K562 (cell line): Measurements from ENCODE around the gene NDUFAF8. TPM values are rescaled to one million over a fixed set of nuclear protein-coding genes. Genes with fewer than 3 reads are reported as not detected.

Experiments
- BMI1 ChIP-seq: fragments of 150-350 bp; IDR thresholded peaks from 2 replicates; pipeline ENCODE4 v1.6.1; 2014; ENCODE audit warnings: low read length
- KDM4B ChIP-seq, 2 experiments: fragments of 450-650 bp in 1 of 2; sonication (generic) in 1 of 2; IDR thresholded peaks; 2 replicates each; pipeline ENCODE4 v1.6.1; 2016 to 2017; ENCODE audit warnings: borderline replicate concordance in 2 of 2, antibody characterized with exemption in 1 of 2, low read depth in 1 of 2, mild to moderate bottlenecking in 1 of 2
- POLR2B ChIP-seq: fragments of 450-650 bp; IDR thresholded peaks from 2 replicates; pipeline ENCODE4 v1.6.1; 2018; ENCODE audit warnings: low read depth; ENCODE audit not compliant: partially characterized antibody
- PYGO2 ChIP-seq: fragments of 450-650 bp; IDR thresholded peaks from 2 replicates; pipeline ENCODE4 v1.6.1; 2016; ENCODE audit warnings: mild to moderate bottlenecking, missing genetic modification characterization, moderate library complexity, missing compliant biosample characterization
- SOX6 ChIP-seq: fragments of 450-650 bp; IDR thresholded peaks from 2 replicates; pipeline ENCODE4 v1.6.1; 2014; ENCODE audit warnings: mild to moderate bottlenecking
- ZBTB1 ChIP-seq: sonication (generic); formaldehyde crosslinking; IDR thresholded peaks from 2 replicates; pipeline ENCODE4 v1.8.1; 2023; ENCODE audit warnings: missing genetic modification reagents, low read depth, mild to moderate bottlenecking, borderline replicate concordance
- ZNF436 ChIP-seq: fragments of 250-450, 450-650 bp; sonication (Bioruptor Pico); formaldehyde crosslinking; IDR thresholded peaks from 2 replicates; pipeline ENCODE4 v1.7.0; 2020; ENCODE audit warnings: mild to moderate bottlenecking
- ZNF695 ChIP-seq: fragments of 450-650 bp; formaldehyde crosslinking; IDR thresholded peaks from 2 replicates; pipeline ENCODE4 v1.4.0; 2020; ENCODE audit warnings: mild to moderate bottlenecking, moderate library complexity
- polyA plus RNA-seq, 8 experiments: library from polyadenylated mRNA; depleted of rRNA in 4 of 8; stranded (reverse) in 5 of 8; unstranded in 3 of 8; fragments of >200 nt; fragmentation: Nextera tagmentation in 2 of 8; fragmentation: Illumina TruSeq in 1 of 8; extraction: Ambion mirVana in 2 of 8; extraction: Trizol in 1 of 8; gene quantifications; 2 replicates each; pipeline versions ENCODE4 v1.2.1 to v1.2.3, GENCODE V29; 2011 to 2014; ENCODE audit warnings: inconsistent platforms in 1 of 8, missing spikeins in 1 of 8
- total RNA-seq, 7 experiments: library from RNA; depleted of rRNA in 6 of 7; stranded (reverse); fragments of >200 nt in 6 of 7; fragmentation: Illumina TruSeq in 2 of 7; extraction: Trizol in 2 of 7; gene quantifications; 2 replicates each; pipeline versions ENCODE4 v1.2.1 to v1.2.3, GENCODE V29; 2011 to 2021; ENCODE audit warnings: low replicate concordance in 1 of 7
- TF ChIP-seq, protein P1 (sequence below): fragments of 450-650 bp; IDR thresholded peaks from 2 replicates; pipeline ENCODE4 v1.6.1; 2016; ENCODE audit warnings: mild to moderate bottlenecking, moderate library complexity
- TF ChIP-seq, protein P2 (sequence below): fragments of 450-650 bp; IDR thresholded peaks from 2 replicates; pipeline ENCODE4 v1.6.1; 2016; ENCODE audit warnings: mild to moderate bottlenecking
- TF ChIP-seq, protein P3 (sequence below): fragments of 250-450 bp; sonication (Bioruptor Pico); IDR thresholded peaks from 2 replicates; pipeline ENCODE4 v1.6.1; 2021; ENCODE audit warnings: mild to moderate bottlenecking
- TF ChIP-seq, protein P4 (sequence below): fragments of 250-450 bp; sonication (Bioruptor Pico); IDR thresholded peaks from 2 replicates; pipeline ENCODE4 v1.4.0; 2020; ENCODE audit warnings: borderline replicate concordance

Gene NDUFAF8
- total and polyA plus RNA-seq, 9 of the 15 experiments (the other 6 are each of a cell fraction or from before 2014, with no cell fraction given) = 13.5 to 144 (median 90.0) TPM

DNA sequence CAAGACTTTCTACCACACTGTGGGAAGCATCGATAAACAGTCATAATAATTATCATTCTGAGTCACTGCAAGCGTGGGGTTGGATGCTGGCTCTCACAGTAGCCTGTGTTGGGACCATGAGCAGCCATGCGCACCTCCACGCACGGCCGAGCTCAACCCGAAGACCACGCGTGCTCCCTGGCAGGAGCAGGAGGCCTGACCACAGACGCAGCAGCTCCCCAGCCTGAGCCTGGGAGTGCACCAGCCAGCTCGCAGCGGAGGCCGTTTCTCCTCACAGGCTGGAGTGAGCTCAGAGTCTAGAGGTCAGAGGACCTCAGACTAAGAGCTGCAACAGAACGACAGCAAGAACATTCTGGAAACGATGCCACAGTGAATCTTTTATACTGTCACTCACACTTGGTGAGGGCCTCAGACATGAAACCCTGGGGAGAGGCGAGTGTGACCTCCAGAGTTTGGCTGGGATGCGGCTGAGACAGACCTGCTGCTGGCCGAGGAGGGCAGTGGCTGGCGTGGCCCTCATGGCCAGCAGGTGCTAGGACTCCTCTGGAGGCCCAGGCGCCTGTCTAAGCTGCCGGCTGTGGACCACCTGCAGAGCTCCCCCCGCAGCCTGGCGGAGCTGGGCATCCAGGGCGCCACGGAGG is 6.0 kb downstream of the NDUFAF8 start (continued):
- TF ChIP-seq, protein P1, sequence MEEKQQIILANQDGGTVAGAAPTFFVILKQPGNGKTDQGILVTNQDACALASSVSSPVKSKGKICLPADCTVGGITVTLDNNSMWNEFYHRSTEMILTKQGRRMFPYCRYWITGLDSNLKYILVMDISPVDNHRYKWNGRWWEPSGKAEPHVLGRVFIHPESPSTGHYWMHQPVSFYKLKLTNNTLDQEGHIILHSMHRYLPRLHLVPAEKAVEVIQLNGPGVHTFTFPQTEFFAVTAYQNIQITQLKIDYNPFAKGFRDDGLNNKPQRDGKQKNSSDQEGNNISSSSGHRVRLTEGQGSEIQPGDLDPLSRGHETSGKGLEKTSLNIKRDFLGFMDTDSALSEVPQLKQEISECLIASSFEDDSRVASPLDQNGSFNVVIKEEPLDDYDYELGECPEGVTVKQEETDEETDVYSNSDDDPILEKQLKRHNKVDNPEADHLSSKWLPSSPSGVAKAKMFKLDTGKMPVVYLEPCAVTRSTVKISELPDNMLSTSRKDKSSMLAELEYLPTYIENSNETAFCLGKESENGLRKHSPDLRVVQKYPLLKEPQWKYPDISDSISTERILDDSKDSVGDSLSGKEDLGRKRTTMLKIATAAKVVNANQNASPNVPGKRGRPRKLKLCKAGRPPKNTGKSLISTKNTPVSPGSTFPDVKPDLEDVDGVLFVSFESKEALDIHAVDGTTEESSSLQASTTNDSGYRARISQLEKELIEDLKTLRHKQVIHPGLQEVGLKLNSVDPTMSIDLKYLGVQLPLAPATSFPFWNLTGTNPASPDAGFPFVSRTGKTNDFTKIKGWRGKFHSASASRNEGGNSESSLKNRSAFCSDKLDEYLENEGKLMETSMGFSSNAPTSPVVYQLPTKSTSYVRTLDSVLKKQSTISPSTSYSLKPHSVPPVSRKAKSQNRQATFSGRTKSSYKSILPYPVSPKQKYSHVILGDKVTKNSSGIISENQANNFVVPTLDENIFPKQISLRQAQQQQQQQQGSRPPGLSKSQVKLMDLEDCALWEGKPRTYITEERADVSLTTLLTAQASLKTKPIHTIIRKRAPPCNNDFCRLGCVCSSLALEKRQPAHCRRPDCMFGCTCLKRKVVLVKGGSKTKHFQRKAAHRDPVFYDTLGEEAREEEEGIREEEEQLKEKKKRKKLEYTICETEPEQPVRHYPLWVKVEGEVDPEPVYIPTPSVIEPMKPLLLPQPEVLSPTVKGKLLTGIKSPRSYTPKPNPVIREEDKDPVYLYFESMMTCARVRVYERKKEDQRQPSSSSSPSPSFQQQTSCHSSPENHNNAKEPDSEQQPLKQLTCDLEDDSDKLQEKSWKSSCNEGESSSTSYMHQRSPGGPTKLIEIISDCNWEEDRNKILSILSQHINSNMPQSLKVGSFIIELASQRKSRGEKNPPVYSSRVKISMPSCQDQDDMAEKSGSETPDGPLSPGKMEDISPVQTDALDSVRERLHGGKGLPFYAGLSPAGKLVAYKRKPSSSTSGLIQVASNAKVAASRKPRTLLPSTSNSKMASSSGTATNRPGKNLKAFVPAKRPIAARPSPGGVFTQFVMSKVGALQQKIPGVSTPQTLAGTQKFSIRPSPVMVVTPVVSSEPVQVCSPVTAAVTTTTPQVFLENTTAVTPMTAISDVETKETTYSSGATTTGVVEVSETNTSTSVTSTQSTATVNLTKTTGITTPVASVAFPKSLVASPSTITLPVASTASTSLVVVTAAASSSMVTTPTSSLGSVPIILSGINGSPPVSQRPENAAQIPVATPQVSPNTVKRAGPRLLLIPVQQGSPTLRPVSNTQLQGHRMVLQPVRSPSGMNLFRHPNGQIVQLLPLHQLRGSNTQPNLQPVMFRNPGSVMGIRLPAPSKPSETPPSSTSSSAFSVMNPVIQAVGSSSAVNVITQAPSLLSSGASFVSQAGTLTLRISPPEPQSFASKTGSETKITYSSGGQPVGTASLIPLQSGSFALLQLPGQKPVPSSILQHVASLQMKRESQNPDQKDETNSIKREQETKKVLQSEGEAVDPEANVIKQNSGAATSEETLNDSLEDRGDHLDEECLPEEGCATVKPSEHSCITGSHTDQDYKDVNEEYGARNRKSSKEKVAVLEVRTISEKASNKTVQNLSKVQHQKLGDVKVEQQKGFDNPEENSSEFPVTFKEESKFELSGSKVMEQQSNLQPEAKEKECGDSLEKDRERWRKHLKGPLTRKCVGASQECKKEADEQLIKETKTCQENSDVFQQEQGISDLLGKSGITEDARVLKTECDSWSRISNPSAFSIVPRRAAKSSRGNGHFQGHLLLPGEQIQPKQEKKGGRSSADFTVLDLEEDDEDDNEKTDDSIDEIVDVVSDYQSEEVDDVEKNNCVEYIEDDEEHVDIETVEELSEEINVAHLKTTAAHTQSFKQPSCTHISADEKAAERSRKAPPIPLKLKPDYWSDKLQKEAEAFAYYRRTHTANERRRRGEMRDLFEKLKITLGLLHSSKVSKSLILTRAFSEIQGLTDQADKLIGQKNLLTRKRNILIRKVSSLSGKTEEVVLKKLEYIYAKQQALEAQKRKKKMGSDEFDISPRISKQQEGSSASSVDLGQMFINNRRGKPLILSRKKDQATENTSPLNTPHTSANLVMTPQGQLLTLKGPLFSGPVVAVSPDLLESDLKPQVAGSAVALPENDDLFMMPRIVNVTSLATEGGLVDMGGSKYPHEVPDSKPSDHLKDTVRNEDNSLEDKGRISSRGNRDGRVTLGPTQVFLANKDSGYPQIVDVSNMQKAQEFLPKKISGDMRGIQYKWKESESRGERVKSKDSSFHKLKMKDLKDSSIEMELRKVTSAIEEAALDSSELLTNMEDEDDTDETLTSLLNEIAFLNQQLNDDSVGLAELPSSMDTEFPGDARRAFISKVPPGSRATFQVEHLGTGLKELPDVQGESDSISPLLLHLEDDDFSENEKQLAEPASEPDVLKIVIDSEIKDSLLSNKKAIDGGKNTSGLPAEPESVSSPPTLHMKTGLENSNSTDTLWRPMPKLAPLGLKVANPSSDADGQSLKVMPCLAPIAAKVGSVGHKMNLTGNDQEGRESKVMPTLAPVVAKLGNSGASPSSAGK = no peak
- no peak for TF ChIP-seq ZNF695 (CRISPR knock-in tag)
- TF ChIP-seq, protein P2, sequence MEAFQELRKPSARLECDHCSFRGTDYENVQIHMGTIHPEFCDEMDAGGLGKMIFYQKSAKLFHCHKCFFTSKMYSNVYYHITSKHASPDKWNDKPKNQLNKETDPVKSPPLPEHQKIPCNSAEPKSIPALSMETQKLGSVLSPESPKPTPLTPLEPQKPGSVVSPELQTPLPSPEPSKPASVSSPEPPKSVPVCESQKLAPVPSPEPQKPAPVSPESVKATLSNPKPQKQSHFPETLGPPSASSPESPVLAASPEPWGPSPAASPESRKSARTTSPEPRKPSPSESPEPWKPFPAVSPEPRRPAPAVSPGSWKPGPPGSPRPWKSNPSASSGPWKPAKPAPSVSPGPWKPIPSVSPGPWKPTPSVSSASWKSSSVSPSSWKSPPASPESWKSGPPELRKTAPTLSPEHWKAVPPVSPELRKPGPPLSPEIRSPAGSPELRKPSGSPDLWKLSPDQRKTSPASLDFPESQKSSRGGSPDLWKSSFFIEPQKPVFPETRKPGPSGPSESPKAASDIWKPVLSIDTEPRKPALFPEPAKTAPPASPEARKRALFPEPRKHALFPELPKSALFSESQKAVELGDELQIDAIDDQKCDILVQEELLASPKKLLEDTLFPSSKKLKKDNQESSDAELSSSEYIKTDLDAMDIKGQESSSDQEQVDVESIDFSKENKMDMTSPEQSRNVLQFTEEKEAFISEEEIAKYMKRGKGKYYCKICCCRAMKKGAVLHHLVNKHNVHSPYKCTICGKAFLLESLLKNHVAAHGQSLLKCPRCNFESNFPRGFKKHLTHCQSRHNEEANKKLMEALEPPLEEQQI = no peak
- TF ChIP-seq, protein P3, sequence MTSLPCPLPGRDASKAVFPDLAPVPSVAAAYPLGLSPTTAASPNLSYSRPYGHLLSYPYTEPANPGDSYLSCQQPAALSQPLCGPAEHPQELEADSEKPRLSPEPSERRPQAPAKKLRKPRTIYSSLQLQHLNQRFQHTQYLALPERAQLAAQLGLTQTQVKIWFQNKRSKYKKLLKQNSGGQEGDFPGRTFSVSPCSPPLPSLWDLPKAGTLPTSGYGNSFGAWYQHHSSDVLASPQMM (CRISPR knock-in tag) = no peak
- TF ChIP-seq KDM4B (IDR thresholded peaks at IDR 0.05; ENCODE audit: borderline replicate concordance in 2 of 2, low read depth in 1 of 2) = no peak
- no peak for TF ChIP-seq SOX6
- TF ChIP-seq ZBTB1 = no peak
- TF ChIP-seq BMI1 = no peak
- TF ChIP-seq POLR2B = no peak
- no peak for TF ChIP-seq PYGO2 (tag)
- TF ChIP-seq ZNF436 = no peak
- TF ChIP-seq, protein P4, sequence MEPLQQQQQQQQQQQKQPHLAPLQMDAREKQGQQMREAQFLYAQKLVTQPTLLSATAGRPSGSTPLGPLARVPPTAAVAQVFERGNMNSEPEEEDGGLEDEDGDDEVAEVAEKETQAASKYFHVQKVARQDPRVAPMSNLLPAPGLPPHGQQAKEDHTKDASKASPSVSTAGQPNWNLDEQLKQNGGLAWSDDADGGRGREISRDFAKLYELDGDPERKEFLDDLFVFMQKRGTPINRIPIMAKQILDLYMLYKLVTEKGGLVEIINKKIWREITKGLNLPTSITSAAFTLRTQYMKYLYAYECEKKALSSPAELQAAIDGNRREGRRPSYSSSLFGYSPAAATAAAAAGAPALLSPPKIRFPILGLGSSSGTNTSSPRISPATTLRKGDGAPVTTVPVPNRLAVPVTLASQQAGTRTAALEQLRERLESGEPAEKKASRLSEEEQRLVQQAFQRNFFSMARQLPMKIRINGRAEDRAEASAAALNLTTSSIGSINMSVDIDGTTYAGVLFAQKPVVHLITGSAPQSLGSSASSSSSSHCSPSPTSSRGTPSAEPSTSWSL = no peak
